Fibroblast of peridontal ligament (primary cell): ENCODE results near the gene TFIP11.

Source experiments
- DNase-seq: peaks from one replicate; pipeline ENCODE4 v3.0.0-alpha.2; 2010; ENCODE audit errors: extremely low read depth

Gene TFIP11

GRCh38 chr22:26448334-26448733 lies 63.9 kb downstream of the TFIP11 start:
- DNase-seq: no peak

GRCh38 chr22:26447584-26448329 lies 64.5 kb downstream of the TFIP11 start:
- DNase-seq: peak; percentile 14

GRCh38 chr22:26446808-26447515 lies 65.3 kb downstream of the TFIP11 start:
- DNase-seq: peak; percentile 22

- no peak for DNase-seq
Measured at GRCh38 chr22:26445577-26446275, 66.5 kb downstream of the TFIP11 start.

- no peak for DNase-seq
Measured at GRCh38 chr22:26444777-26445176, 67.5 kb downstream of the TFIP11 start.

- no peak for DNase-seq
Measured at GRCh38 chr22:26443901-26444690, 68.2 kb downstream of the TFIP11 start.

- DNase-seq: no peak
Measured at GRCh38 chr22:26442086-26442756, 70.1 kb downstream of the TFIP11 start.
